ENCODE measurements around the gene STAT6. TPM values are rescaled to one million over a fixed set of nuclear protein-coding genes. Genes with fewer than 3 reads are reported as not detected.
"Not testable (repeated sequence)": the region's sequence is repeated elsewhere in the genome, so short reads cannot be mapped to it uniquely, and the experiment has no call there.

Gene STAT6
- polyA plus RNA-seq, 2 of the 4 experiments (the other 2 are of a cell fraction), result 58.8 to 59.0 TPM

DNA sequence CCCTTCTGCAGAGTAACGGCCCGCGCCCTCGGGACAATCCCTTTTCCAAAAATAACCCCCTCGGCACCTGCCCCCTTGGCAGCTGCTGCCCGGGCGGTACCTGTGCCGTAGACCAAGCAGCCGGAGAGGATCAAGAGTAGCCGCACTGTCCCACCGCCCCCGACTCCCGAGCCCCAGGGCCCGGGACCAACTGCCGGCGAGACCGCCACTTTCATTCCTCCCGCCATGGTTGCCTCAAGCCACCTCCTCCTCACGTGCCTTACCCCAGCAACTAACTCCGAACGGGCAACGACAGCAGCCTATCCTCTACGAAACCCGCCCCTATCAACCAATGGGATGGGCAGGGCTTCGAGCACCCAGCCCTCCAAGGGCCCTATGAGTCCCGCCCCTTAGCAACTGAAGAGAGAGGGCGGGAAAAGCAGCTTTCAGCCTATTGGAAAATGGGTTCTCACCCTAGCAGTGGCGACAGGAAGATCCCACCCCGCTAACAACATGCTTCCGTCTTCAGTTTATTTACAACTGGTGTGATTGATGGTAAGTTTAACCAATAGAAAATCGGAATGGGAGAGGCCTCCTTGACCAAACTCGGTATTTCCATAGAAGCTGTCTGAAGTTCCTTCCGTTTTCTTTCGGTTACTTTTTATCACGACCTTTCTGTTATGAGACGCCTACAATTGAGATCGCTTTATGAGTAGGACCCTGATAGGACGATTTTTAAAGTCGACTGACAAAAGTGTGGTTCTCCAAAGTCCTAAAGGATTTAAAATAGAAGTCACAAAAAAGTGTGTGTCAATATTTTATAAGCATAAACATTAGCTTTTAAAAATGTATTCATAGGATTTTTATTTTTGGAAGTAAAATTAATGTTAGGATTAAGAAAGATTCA, 32.4 kb downstream of the STAT6 start, which contains the start of gene NEMP1 (continued):
- TF ChIP-seq RFX5 (IDR thresholded peaks at IDR 0.05) (peak; percentile 85; the same call in 1 of the 2 replicates), PBX3 (IDR thresholded peaks at IDR 0.05) (peak; percentile 92), EP300 (IDR thresholded peaks at IDR 0.05) (no peak), HOXB13 (CRISPR knock-in tag; IDR thresholded peaks at IDR 0.05; ENCODE audit: low read depth) (no peak), ZFP36 (IDR thresholded peaks at IDR 0.05; ENCODE audit: borderline replicate concordance, partially characterized antibody) (no peak), CBX2 (IDR thresholded peaks at IDR 0.05; ENCODE audit: borderline replicate concordance, low read depth) (no peak), HEYL (CRISPR knock-in tag; IDR thresholded peaks at IDR 0.05) (no peak), MAZ (IDR thresholded peaks at IDR 0.05; ENCODE audit: borderline replicate concordance, low read depth, low read length) (no peak), MYC (IDR thresholded peaks at IDR 0.05; ENCODE audit: borderline replicate concordance, low read length) (peak; percentile 20; the same call in 1 of the 2 replicates)

- FAIRE-seq, result not testable (repeated sequence)
- CTCF ChIA-PET, result interaction anchor here (0.5 to 20.9 kb wide), 13 partner anchors 9 to 110 kb away, joined by 3 to 440 read pairs (median 5); partner anchors contain the start of genes NAB2 and STAT6
These were observed 37.4 kb downstream of the STAT6 start for GRCh38 chr12:57073566-57074450.

GRCh38 chr12:57072661-57073060, 38.5 kb downstream of the STAT6 start:
- WGBS (ENCODE audit: missing lambda C conversion rate), result 86% methylated on average over 2 of the region's 2 CpGs
- Histone ChIP-seq H3K4me3 (no peak overlapping the region), H3K4me1 (peaks cover 4% of the 10 kb centered on the region; the same call in 1 of the 3 replicates), H3K27ac (no peak overlapping the region), H3K4me2 (no peak overlapping the region), H3K9me3 (no peaks in the 10 kb centered on the region)
- ChIA-PET CTCF (interaction anchor here (0.7 to 20.9 kb wide), 9 partner anchors 10 to 550 kb away, joined by 3 to 440 read pairs (median 7); partner anchors contain the start of genes NAB2 and STAT6), POLR2A (interaction anchor here (1.3 to 1.8 kb wide), 2 partner anchors 15 to 39 kb away, joined by 5 to 7 read pairs; partner anchors contain the start of gene STAT6)
- no peak for ATAC-seq
- no peak for FAIRE-seq
- no peak for TF ChIP-seq MAFK (IDR thresholded peaks at IDR 0.05; ENCODE audit: partially characterized antibody)
- TF ChIP-seq GATA3 (IDR thresholded peaks at IDR 0.05; ENCODE audit: borderline replicate concordance), result no peak
- no peak for TF ChIP-seq BHLHE40 (IDR thresholded peaks at IDR 0.05; ENCODE audit: low read depth, low read length)
- TF ChIP-seq HOXB5 (CRISPR knock-in tag; IDR thresholded peaks at IDR 0.05), result no peak
- no peak for TF ChIP-seq RARB (CRISPR knock-in tag; IDR thresholded peaks at IDR 0.05)
- no peak for TF ChIP-seq PHF8 (IDR thresholded peaks at IDR 0.05; ENCODE audit: borderline replicate concordance, low read depth)
- no peak for TF ChIP-seq CHD4 (IDR thresholded peaks at IDR 0.05; ENCODE audit: borderline replicate concordance)
- TF ChIP-seq, protein P1, sequence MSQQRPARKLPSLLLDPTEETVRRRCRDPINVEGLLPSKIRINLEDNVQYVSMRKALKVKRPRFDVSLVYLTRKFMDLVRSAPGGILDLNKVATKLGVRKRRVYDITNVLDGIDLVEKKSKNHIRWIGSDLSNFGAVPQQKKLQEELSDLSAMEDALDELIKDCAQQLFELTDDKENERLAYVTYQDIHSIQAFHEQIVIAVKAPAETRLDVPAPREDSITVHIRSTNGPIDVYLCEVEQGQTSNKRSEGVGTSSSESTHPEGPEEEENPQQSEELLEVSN (IDR thresholded peaks at IDR 0.05; ENCODE audit: borderline replicate concordance, low read depth), result no peak
- TF ChIP-seq SREBF2 (IDR thresholded peaks at IDR 0.05), result no peak
- TF ChIP-seq KDM5A (IDR thresholded peaks at IDR 0.05), result no peak
- no peak for TF ChIP-seq CBX2 (IDR thresholded peaks at IDR 0.05; ENCODE audit: borderline replicate concordance, low read depth)
- TF ChIP-seq, protein P2, sequence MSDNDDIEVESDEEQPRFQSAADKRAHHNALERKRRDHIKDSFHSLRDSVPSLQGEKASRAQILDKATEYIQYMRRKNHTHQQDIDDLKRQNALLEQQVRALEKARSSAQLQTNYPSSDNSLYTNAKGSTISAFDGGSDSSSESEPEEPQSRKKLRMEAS (IDR thresholded peaks at IDR 0.05), result no peak
- no peak for TF ChIP-seq SMC3 (IDR thresholded peaks at IDR 0.05)
- TF ChIP-seq, protein P3, sequence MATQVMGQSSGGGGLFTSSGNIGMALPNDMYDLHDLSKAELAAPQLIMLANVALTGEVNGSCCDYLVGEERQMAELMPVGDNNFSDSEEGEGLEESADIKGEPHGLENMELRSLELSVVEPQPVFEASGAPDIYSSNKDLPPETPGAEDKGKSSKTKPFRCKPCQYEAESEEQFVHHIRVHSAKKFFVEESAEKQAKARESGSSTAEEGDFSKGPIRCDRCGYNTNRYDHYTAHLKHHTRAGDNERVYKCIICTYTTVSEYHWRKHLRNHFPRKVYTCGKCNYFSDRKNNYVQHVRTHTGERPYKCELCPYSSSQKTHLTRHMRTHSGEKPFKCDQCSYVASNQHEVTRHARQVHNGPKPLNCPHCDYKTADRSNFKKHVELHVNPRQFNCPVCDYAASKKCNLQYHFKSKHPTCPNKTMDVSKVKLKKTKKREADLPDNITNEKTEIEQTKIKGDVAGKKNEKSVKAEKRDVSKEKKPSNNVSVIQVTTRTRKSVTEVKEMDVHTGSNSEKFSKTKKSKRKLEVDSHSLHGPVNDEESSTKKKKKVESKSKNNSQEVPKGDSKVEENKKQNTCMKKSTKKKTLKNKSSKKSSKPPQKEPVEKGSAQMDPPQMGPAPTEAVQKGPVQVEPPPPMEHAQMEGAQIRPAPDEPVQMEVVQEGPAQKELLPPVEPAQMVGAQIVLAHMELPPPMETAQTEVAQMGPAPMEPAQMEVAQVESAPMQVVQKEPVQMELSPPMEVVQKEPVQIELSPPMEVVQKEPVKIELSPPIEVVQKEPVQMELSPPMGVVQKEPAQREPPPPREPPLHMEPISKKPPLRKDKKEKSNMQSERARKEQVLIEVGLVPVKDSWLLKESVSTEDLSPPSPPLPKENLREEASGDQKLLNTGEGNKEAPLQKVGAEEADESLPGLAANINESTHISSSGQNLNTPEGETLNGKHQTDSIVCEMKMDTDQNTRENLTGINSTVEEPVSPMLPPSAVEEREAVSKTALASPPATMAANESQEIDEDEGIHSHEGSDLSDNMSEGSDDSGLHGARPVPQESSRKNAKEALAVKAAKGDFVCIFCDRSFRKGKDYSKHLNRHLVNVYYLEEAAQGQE (IDR thresholded peaks at IDR 0.05), result no peak
- TF ChIP-seq ZSCAN20 (CRISPR knock-in tag; IDR thresholded peaks at IDR 0.05), result no peak
- no peak for DNase-seq (ENCODE audit: low read depth in 1 of 2, low spot score in 1 of 2)

More at GRCh38 chr12:57073566-57074450, 37.4 kb downstream of the STAT6 start:
- not testable (repeated sequence) for H3K27ac ChIP-seq; H3K4me1 ChIP-seq; H3K4me2 ChIP-seq; H3K9me3 ChIP-seq; ATAC-seq; DNase-seq (ENCODE audit: low read depth in 1 of 2, low spot score in 1 of 2); H3K4me3 ChIP-seq
- POLR2A ChIA-PET, result interaction anchor here (0.6 to 1.8 kb wide), 3 partner anchors 14 to 167 kb away, joined by 5 to 7 read pairs (median 7); partner anchors contain the start of gene STAT6
- WGBS (ENCODE audit: missing lambda C conversion rate), result 93% methylated on average over 6 of the region's 6 CpGs

Data from A549 (cell line).